Progenitor cell of endocrine pancreas (in vitro differentiated cells): ENCODE data around the gene SYNGAP1. TPM values are rescaled to one million over a fixed set of nuclear protein-coding genes. Genes with fewer than 3 reads are reported as not detected.

Source experiments
- DNase-seq: peaks from one replicate; pipeline ENCODE4 v3.0.0; 2021; ENCODE audit warnings: low spot score; ENCODE audit not compliant: unreplicated experiment
- H3K27ac Mint-ChIP-seq: 2 replicates; pipeline ENCODE4 v1.8.0; 2021; ENCODE audit warnings: mild to moderate bottlenecking, moderate library complexity, mixed read lengths
- H3K27me3 Mint-ChIP-seq: 2 replicates; pipeline ENCODE4 v1.8.0; 2021; ENCODE audit warnings: mixed read lengths
- H3K36me3 Mint-ChIP-seq: 2 replicates; pipeline ENCODE4 v1.8.0; 2022; ENCODE audit warnings: mixed read lengths; ENCODE audit not compliant: insufficient read depth
- H3K4me1 Mint-ChIP-seq: 2 replicates; pipeline ENCODE4 v1.8.0; 2021; ENCODE audit warnings: low read depth, mixed read lengths
- H3K4me3 Mint-ChIP-seq: 2 replicates; pipeline ENCODE4 v1.8.0; 2021; ENCODE audit warnings: low read depth, mild to moderate bottlenecking, moderate library complexity, mixed read lengths
- H3K9me3 Mint-ChIP-seq: 2 replicates; pipeline ENCODE4 v1.8.0; 2021; ENCODE audit warnings: low read depth, mixed read lengths
- total RNA-seq: library from RNA; stranded (reverse); gene quantifications from 2 replicates; pipeline ENCODE4 v1.2.1, GENCODE V29; 2021
- TF ChIP-seq, protein P1 (sequence below): fragments of 200-600 bp; sonication (generic); IDR thresholded peaks from one replicate; pipeline ENCODE4 v1.5.0; 2021; ENCODE audit warnings: antibody characterized with exemption, mild to moderate bottlenecking; ENCODE audit not compliant: unreplicated experiment

The SYNGAP1 gene
- total RNA-seq, 1 donor from 2014 or later = 60.3 TPM

DNA sequence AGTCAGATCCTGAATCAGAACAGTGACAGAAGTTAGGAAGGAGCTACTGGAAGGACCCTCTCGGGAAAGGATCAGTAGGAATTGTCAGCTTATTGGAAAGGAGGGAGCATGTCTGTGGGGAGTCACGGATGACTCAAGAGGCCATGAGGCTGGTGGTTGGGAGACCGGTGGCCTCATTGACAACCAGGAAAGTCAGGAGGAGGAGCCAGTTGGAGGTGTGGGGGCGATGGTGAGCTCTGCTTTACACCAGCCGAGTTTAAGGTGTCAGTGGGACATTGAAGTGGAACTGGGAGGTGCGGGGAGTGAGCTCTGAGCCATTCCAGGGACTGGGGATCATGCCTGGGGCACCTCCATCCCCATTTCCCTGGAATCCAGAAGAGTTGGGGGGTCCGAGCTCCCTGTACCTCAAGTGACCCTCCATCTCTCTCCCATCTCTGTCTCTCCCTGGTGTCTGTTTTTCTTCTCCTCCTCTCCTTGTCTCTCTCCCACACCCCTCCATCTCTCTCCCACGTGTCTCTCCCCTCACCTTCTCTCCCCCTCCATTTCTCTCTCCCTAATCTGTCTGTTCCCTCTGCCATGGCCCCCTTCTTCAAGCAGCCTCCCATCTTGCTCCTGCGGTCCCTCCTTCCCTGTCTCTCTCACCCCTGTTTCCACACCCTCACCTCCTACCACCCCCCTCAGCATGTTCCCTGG, 20.2 kb downstream of the SYNGAP1 start:
- DNase-seq = no peak
- Mint-ChIP-seq H3K4me3 (no peak overlapping the region), H3K9me3 (no peaks in the 10 kb centered on the region), H3K4me1 (no peaks in the 10 kb centered on the region), H3K27ac (peak overlapping the region; percentile 7), H3K36me3 (peaks cover 28% of the 10 kb centered on the region), H3K27me3 (no peaks in the 10 kb centered on the region)
- TF ChIP-seq, protein P1, sequence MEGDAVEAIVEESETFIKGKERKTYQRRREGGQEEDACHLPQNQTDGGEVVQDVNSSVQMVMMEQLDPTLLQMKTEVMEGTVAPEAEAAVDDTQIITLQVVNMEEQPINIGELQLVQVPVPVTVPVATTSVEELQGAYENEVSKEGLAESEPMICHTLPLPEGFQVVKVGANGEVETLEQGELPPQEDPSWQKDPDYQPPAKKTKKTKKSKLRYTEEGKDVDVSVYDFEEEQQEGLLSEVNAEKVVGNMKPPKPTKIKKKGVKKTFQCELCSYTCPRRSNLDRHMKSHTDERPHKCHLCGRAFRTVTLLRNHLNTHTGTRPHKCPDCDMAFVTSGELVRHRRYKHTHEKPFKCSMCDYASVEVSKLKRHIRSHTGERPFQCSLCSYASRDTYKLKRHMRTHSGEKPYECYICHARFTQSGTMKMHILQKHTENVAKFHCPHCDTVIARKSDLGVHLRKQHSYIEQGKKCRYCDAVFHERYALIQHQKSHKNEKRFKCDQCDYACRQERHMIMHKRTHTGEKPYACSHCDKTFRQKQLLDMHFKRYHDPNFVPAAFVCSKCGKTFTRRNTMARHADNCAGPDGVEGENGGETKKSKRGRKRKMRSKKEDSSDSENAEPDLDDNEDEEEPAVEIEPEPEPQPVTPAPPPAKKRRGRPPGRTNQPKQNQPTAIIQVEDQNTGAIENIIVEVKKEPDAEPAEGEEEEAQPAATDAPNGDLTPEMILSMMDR = no peak

DNA sequence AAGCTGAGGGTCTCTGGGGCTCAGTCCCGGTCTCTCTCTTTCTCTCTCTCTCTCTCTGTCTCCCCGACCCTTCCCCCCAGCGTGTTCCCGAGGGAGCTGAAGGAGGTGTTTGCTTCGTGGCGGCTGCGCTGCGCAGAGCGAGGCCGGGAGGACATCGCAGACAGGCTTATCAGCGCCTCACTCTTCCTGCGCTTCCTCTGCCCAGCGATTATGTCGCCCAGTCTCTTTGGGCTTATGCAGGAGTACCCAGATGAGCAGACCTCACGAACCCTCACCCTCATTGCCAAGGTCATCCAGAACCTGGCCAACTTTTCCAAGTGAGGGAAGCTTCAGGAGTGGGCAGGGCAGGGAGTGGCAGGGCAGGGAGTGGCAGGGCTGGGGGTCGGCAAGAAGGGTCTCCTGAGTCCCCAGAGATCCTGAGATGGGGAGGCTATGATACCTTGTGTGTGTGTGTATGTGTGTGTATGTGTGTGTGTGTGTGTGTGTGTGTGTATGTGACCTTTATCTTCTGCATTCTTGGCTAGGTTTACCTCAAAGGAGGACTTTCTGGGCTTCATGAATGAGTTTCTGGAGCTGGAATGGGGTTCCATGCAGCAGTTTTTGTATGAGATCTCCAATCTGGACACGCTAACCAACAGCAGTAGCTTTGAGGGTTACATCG, 20.9 kb downstream of the SYNGAP1 start:
- DNase-seq = no peak
- no peak overlapping the region for H3K27ac Mint-ChIP-seq
- TF ChIP-seq, protein P1 = no peak
- H3K36me3 Mint-ChIP-seq = peaks cover 24% of the 10 kb centered on the region
- no peaks in the 10 kb centered on the region for H3K27me3 Mint-ChIP-seq
- H3K9me3 Mint-ChIP-seq = no peaks in the 10 kb centered on the region
- H3K4me1 Mint-ChIP-seq = no peaks in the 10 kb centered on the region
- no peak overlapping the region for H3K4me3 Mint-ChIP-seq

DNA sequence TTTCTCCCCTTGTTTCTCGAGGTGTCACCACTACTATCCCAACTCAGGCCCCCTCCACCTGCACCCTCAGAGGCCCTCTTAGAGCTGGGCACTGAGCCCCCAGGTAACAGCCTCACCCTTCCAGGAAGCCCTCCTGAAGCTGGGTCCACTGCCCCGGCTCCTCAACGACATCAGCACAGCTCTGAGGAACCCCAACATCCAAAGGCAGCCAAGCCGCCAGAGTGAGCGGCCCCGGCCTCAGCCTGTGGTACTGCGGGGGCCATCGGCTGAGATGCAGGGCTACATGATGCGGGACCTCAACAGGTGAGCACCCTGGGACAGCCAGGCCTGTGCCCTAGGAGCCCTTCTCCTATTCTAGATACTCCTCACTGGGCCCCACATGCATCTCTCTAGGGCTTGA, 21.6 kb downstream of the SYNGAP1 start:
- Mint-ChIP-seq H3K9me3 (no peaks in the 10 kb centered on the region), H3K27ac (no peak overlapping the region), H3K27me3 (no peaks in the 10 kb centered on the region), H3K4me1 (no peaks in the 10 kb centered on the region), H3K4me3 (no peak overlapping the region), H3K36me3 (peaks cover 23% of the 10 kb centered on the region)
- no peak for DNase-seq
- TF ChIP-seq, protein P1 = no peak

DNA sequence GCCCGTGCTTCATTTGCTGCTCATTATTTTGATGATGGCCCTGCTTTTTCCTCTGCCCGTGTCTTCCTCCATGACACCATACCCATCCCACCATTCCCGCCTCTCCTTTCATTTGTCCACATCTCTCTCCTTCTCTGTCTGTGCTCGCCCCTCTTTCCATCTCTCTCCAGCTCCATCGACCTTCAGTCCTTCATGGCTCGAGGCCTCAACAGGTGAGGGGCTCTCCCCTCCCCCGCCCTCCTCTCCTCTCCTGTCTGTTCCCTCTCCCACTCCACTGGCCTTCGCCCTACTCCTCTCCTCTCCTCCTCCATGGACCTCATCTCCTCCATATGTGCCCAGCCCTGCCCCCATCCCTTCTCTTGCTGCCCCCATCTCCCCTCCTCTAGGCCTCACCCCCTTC, 22.4 kb downstream of the SYNGAP1 start:
- TF ChIP-seq, protein P1 = no peak
- H3K27ac Mint-ChIP-seq = no peak overlapping the region

DNA sequence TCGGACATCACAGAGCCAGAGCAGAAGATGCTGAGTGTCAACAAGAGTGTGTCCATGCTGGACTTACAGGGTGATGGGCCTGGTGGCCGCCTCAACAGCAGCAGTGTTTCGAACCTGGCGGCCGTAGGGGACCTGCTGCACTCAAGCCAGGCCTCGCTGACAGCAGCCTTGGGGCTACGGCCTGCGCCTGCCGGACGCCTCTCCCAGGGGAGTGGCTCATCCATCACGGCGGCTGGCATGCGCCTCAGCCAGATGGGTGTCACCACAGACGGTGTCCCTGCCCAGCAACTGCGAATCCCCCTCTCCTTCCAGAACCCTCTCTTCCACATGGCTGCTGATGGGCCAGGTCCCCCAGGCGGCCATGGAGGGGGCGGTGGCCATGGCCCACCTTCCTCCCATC, 23.2 kb downstream of the SYNGAP1 start:
- H3K4me3 Mint-ChIP-seq = no peak overlapping the region
- H3K36me3 Mint-ChIP-seq = peaks cover 20% of the 10 kb centered on the region
- H3K9me3 Mint-ChIP-seq = no peaks in the 10 kb centered on the region
- DNase-seq = no peak
- TF ChIP-seq, protein P1 = no peak
- no peaks in the 10 kb centered on the region for H3K27me3 Mint-ChIP-seq
- no peak overlapping the region for H3K27ac Mint-ChIP-seq
- no peaks in the 10 kb centered on the region for H3K4me1 Mint-ChIP-seq

More for the DNA sequence above, 22.4 kb downstream of the SYNGAP1 start:
- no peak for DNase-seq
- H3K4me3 Mint-ChIP-seq = no peak overlapping the region
- H3K36me3 Mint-ChIP-seq = peaks cover 18% of the 10 kb centered on the region
- H3K4me1 Mint-ChIP-seq = no peaks in the 10 kb centered on the region
- H3K27me3 Mint-ChIP-seq = no peaks in the 10 kb centered on the region
- no peaks in the 10 kb centered on the region for H3K9me3 Mint-ChIP-seq
